ENCODE results near the gene APBA1. TPM values are rescaled to one million over a fixed set of nuclear protein-coding genes. Genes with fewer than 3 reads are reported as not detected.

APBA1 gene
- total and polyA plus RNA-seq, 8 donors = 2.4 to 17.9 (median 11.4) TPM

DNA sequence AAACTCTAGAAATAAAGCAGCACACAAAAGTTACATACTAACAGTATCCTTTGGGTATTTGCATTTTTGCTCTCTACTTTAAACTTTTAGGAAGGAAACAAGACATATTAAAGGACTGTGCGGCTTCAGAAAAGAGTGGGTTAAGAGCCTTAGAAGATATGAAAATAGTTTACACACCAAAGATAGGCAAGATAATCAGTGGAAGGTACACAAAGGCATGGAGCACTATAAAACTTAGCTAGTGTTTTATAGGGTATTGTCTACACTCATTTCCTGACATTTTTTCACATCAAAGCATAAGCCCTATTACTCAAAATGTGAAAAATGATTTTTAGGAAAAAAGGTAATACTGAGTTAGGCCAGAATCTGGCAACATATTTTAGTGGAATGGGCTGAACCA, 43.7 kb upstream of the APBA1 start:
- intact Hi-C loops (cut with DNase I) = no loop called here
- H3K4me1 ChIP-seq = no peaks in the 10 kb centered on the region
- H3K27me3 ChIP-seq = no peaks in the 10 kb centered on the region
- peaks cover 0 to 49% of the 10 kb centered on the region in 2 donors for H3K36me3 ChIP-seq
- H3K4me3 ChIP-seq = no peak overlapping the region
- no peak for TF ChIP-seq CTCF (IDR thresholded peaks at IDR 0.05)
- DNase-seq = no peak
- H3K27ac ChIP-seq = no peak overlapping the region
- no peaks in the 10 kb centered on the region for H3K9me3 ChIP-seq
- ATAC-seq = no peak

DNA sequence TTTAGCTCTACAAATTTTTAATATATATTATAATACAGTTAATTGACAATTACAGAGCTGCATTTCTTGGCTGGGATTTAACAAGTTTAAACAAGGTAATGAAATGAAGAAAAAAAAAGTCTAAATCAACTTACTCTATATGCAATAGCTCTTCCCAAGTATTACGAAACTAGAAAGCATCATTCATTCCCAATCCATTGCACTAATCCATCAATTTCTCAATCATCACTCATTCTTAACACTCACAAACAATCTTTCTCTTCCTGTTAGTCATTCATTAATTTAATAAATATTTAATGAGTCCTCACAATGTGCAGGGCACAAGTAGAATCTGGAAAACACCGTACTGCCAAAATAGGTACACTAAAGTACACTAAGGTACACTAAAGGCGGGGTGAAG, 42.9 kb upstream of the APBA1 start:
- H3K4me1 ChIP-seq = no peaks in the 10 kb centered on the region
- ATAC-seq = no peak
- intact Hi-C loops (cut with DNase I) = no loop called here
- TF ChIP-seq CTCF (IDR thresholded peaks at IDR 0.05) = no peak
- peaks cover 0 to 45% of the 10 kb centered on the region in 2 donors for H3K36me3 ChIP-seq
- no peaks in the 10 kb centered on the region for H3K27me3 ChIP-seq
- H3K4me3 ChIP-seq = no peak overlapping the region
- no peak for DNase-seq
- H3K27ac ChIP-seq = no peak overlapping the region
- H3K9me3 ChIP-seq = no peaks in the 10 kb centered on the region

DNA sequence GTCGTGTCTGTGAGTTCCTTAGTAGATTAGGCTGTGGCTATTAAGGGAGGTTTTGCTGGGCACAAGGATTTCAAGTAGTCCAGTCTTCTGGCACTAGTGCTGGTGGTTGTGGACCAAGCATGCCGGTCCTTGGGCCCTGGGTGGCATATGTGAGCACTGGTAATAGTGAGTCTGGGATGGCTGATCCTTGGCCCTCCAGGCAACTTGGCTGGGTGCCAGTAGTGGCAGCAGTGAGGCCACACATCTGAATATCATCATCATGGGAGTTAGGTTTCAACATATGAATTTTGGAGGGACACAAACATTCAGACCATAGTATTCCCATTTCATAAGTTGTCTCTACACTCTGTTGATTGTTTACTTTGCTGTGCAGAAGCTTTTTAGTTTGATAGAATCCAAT, 25.3 kb upstream of the APBA1 start:
- H3K4me3 ChIP-seq = no peak overlapping the region
- no peaks in the 10 kb centered on the region for H3K27me3 ChIP-seq
- intact Hi-C loops (cut with DNase I) = no loop called here
- no peaks in the 10 kb centered on the region for H3K36me3 ChIP-seq
- H3K4me1 ChIP-seq = no peaks in the 10 kb centered on the region
- TF ChIP-seq CTCF (IDR thresholded peaks at IDR 0.05) = no peak
- H3K27ac ChIP-seq = no peak overlapping the region
- no peak for ATAC-seq
- H3K9me3 ChIP-seq = peaks cover 0 to 44% of the 10 kb centered on the region in 2 donors
- no peak for DNase-seq

DNA sequence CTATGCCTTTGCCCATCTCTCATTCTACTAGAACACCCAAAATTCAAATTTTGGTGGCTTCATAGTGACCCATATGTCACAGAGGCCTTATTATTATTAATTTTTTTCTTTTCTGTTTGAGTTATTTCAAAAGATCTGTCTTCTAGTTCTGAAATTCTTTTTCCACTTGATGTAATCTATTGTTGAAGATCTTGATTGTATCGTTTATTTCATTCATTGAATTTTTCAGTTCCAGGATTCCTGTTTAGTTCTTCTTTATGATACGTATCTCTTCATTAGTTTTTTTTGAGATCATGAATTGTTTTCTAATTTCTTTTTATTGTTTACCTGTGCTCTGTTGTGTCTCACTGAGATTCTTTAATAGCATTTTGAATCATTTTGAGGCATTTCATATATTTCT, 24.6 kb upstream of the APBA1 start:
- Histone ChIP-seq H3K4me3 (no peak overlapping the region), H3K9me3 (peaks cover 0 to 37% of the 10 kb centered on the region in 2 donors), H3K36me3 (no peaks in the 10 kb centered on the region), H3K27me3 (no peaks in the 10 kb centered on the region), H3K27ac (no peak overlapping the region), H3K4me1 (no peaks in the 10 kb centered on the region)
- ATAC-seq (no peak), DNase-seq (no peak)
- intact Hi-C loops (cut with DNase I) = no loop called here
- no peak for TF ChIP-seq CTCF (IDR thresholded peaks at IDR 0.05)

GRCh38 chr9:69689991-69690538, 17.9 kb upstream of the APBA1 start:
- Histone ChIP-seq H3K9me3 (peaks cover 0 to 1% of the 10 kb centered on the region in 2 donors), H3K36me3 (no peaks in the 10 kb centered on the region), H3K27ac (no peak overlapping the region), H3K4me3 (no peak overlapping the region), H3K4me1 (no peaks in the 10 kb centered on the region), H3K27me3 (no peaks in the 10 kb centered on the region)
- DNase-seq (no peak), ATAC-seq (no peak)
- TF ChIP-seq CTCF (IDR thresholded peaks at IDR 0.05) = no peak
- intact Hi-C loops (cut with DNase I) = no loop called here
